Measurements from ENCODE around the gene SPA17. TPM values are rescaled to one million over a fixed set of nuclear protein-coding genes. Genes with fewer than 3 reads are reported as not detected.
A peak's percentile ranks its signal among the peaks of the same experiment; 100 is the strongest.

Gene SPA17
- total and polyA plus RNA-seq, 7 experiments from 2014 or later = 1.00 to 2.3 (median 1.1) TPM

DNA sequence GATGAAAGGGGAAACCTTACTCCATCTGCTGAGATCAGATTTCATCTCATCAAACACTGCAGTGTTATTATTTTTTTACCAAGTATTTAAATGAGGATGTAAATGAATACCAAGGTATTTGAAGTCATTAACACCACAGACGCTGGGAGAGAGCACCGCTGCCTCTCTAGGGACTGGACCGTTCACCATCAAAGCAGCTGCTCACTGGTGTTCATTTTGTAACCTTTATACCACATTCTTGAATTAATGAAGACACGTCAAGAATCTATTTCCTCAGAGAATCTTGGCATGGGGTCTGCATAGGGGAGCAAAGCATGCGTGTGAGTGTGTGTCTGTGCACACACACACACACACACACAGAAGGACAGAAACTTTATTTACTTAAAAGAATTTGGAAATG lies 15.8 kb upstream of the SPA17 start:
- H3K4me1 ChIP-seq (ENCODE audit: control insufficient read depth in 2 of 2, insufficient read depth in 2 of 2, low read length in 2 of 2) = no peaks in the 10 kb centered on the region
- peaks cover 0 to 27% (median 0%) of the 10 kb centered on the region in 3 experiments for H3K36me3 ChIP-seq (ENCODE audit: control insufficient read depth in 2 of 3, insufficient read depth in 3 of 3, low read length in 3 of 3)
- CTCF ChIA-PET = interaction anchor here (1.5 kb wide), 1 partner anchor 136 kb away, joined by 3 read pairs; no protein-coding TSS in a partner anchor
- Mint-ChIP-seq H3K27ac (no peak overlapping the region), H3K4me1 (no peaks in the 10 kb centered on the region), H3K27me3 (no peaks in the 10 kb centered on the region), H3K4me3 (no peak overlapping the region), H3K36me3 (peaks cover 0 to 50% (median 16%) of the 10 kb centered on the region in 5 donors), H3K9me3 (no peaks in the 10 kb centered on the region)
- no peak overlapping the region for H3K27ac ChIP-seq (ENCODE audit: low read depth, low read length)
- intact Hi-C loops (cut with micrococcal nuclease) = no loop called here
- DNase-seq (no peak), ATAC-seq (no peak)
- no peak overlapping the region for H3K4me3 ChIP-seq (ENCODE audit: low read length)
- H3K27me3 ChIP-seq (ENCODE audit: control insufficient read depth in 2 of 2, insufficient read depth in 2 of 2, low read length in 2 of 2) = no peaks in the 10 kb centered on the region
- H3K9me3 ChIP-seq (ENCODE audit: control insufficient read depth in 2 of 3, low read length in 3 of 3) = no peaks in the 10 kb centered on the region
- POLR2A ChIA-PET = no interaction called here

DNA sequence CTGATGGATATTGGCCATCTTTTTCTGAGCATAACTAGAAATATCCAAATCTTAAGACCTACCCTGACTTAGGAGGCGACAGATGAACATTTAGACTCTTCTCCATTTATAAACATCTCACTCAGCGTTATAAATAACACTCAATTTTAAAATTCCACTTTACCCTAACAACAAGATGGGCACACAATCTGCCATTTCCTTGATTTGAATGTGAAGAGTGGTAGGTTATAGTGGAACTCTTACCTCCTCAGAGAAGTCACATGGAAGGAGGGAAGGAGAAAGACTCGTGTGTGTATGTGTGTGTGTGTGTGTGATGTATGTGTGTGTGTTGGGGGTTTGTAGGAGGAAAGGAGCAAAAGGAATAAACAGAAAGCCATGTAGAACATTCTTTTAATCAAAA lies 15.2 kb upstream of the SPA17 start:
- H3K27ac Mint-ChIP-seq = peak overlapping the region in 1 of 9 donors; percentile 60

DNA sequence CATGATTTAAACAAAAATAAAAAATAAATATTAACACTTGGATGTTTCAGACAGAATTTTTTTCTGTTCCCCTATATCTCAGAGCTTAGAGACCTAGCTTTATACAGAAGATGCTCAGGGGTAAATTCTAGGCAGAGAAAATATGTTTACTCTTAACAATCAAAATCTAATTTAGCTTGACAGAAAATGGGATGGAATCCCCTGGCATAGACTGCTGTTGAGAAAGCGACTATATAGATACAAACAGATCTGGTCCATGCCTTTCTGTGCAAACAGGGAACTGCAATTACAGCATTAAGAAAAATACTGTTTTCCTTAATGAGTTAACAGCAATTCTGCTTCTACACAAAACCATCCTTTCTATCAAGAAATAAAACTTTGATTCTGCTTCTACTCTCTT lies 14.7 kb upstream of the SPA17 start:
- intact Hi-C loops (cut with micrococcal nuclease) = no loop called here
- Mint-ChIP-seq H3K9me3 (no peaks in the 10 kb centered on the region), H3K27ac (no peak overlapping the region), H3K27me3 (no peaks in the 10 kb centered on the region), H3K4me1 (no peaks in the 10 kb centered on the region), H3K36me3 (peaks cover 0 to 41% (median 8%) of the 10 kb centered on the region in 5 donors), H3K4me3 (no peak overlapping the region)
- Histone ChIP-seq H3K27ac (ENCODE audit: low read depth, low read length) (no peak overlapping the region), H3K36me3 (ENCODE audit: control insufficient read depth in 2 of 3, insufficient read depth in 3 of 3, low read length in 3 of 3) (peaks cover 0 to 19% (median 0%) of the 10 kb centered on the region in 3 experiments), H3K4me3 (ENCODE audit: low read length) (no peak overlapping the region), H3K27me3 (ENCODE audit: control insufficient read depth in 2 of 2, insufficient read depth in 2 of 2, low read length in 2 of 2) (no peaks in the 10 kb centered on the region), H3K9me3 (ENCODE audit: control insufficient read depth in 2 of 3, low read length in 3 of 3) (no peaks in the 10 kb centered on the region), H3K4me1 (ENCODE audit: control insufficient read depth in 2 of 2, insufficient read depth in 2 of 2, low read length in 2 of 2) (no peaks in the 10 kb centered on the region)
- ATAC-seq (no peak), DNase-seq (no peak)
- POLR2A ChIA-PET = no interaction called here
- CTCF ChIA-PET = interaction anchor here (0.7 to 1.5 kb wide), 2 partner anchors 135 to 1455 kb away, joined by 3 read pairs; no protein-coding TSS in a partner anchor

More for the DNA sequence above, 15.2 kb upstream of the SPA17 start:
- peaks cover 0 to 21% (median 0%) of the 10 kb centered on the region in 3 experiments for H3K36me3 ChIP-seq (ENCODE audit: control insufficient read depth in 2 of 3, insufficient read depth in 3 of 3, low read length in 3 of 3)
- Mint-ChIP-seq H3K9me3 (no peaks in the 10 kb centered on the region), H3K27me3 (no peaks in the 10 kb centered on the region), H3K4me3 (no peak overlapping the region), H3K36me3 (peaks cover 0 to 44% (median 10%) of the 10 kb centered on the region in 5 donors), H3K4me1 (no peaks in the 10 kb centered on the region)
- H3K4me1 ChIP-seq (ENCODE audit: control insufficient read depth in 2 of 2, insufficient read depth in 2 of 2, low read length in 2 of 2) = no peaks in the 10 kb centered on the region
- no peaks in the 10 kb centered on the region for H3K27me3 ChIP-seq (ENCODE audit: control insufficient read depth in 2 of 2, insufficient read depth in 2 of 2, low read length in 2 of 2)
- ChIA-PET CTCF (interaction anchor here (1.5 kb wide), 1 partner anchor 135 kb away, joined by 3 read pairs; no protein-coding TSS in a partner anchor), POLR2A (no interaction called here)
- H3K4me3 ChIP-seq (ENCODE audit: low read length) = no peak overlapping the region
- H3K9me3 ChIP-seq (ENCODE audit: control insufficient read depth in 2 of 3, low read length in 3 of 3) = no peaks in the 10 kb centered on the region
- ATAC-seq (no peak), DNase-seq (no peak)
- intact Hi-C loops (cut with micrococcal nuclease) = no loop called here
- no peak overlapping the region for H3K27ac ChIP-seq (ENCODE audit: low read depth, low read length)

- Histone ChIP-seq H3K27me3 (ENCODE audit: control insufficient read depth in 2 of 2, insufficient read depth in 2 of 2, low read length in 2 of 2) (no peaks in the 10 kb centered on the region), H3K36me3 (ENCODE audit: control insufficient read depth in 2 of 3, insufficient read depth in 3 of 3, low read length in 3 of 3) (peaks cover 0 to 19% (median 0%) of the 10 kb centered on the region in 3 experiments), H3K9me3 (ENCODE audit: control insufficient read depth in 2 of 3, low read length in 3 of 3) (no peaks in the 10 kb centered on the region), H3K4me3 (ENCODE audit: low read length) (no peak overlapping the region), H3K4me1 (ENCODE audit: control insufficient read depth in 2 of 2, insufficient read depth in 2 of 2, low read length in 2 of 2) (no peaks in the 10 kb centered on the region), H3K27ac (ENCODE audit: low read depth, low read length) (no peak overlapping the region)
- DNase-seq (no peak), ATAC-seq (no peak)
- ChIA-PET POLR2A (no interaction called here), CTCF (interaction anchor here (0.7 to 1.1 kb wide), 2 partner anchors 204 to 215 kb away, joined by 3 read pairs; no protein-coding TSS in a partner anchor)
- Mint-ChIP-seq H3K36me3 (peaks cover 0 to 47% (median 8%) of the 10 kb centered on the region in 5 donors), H3K9me3 (peaks cover 0 to 1% (median 0%) of the 10 kb centered on the region in 11 donors), H3K27ac (no peak overlapping the region), H3K4me1 (no peaks in the 10 kb centered on the region), H3K4me3 (no peak overlapping the region), H3K27me3 (no peaks in the 10 kb centered on the region)
- intact Hi-C loops (cut with micrococcal nuclease) = no loop called here
Observed at GRCh38 chr11:124661553-124661952, 12.2 kb upstream of the SPA17 start.

GRCh38 chr11:124662106-124662505 lies 11.6 kb upstream of the SPA17 start:
- no peaks in the 10 kb centered on the region for H3K4me1 ChIP-seq (ENCODE audit: control insufficient read depth in 2 of 2, insufficient read depth in 2 of 2, low read length in 2 of 2)
- Mint-ChIP-seq H3K36me3 (peaks cover 0 to 44% (median 8%) of the 10 kb centered on the region in 5 donors), H3K4me3 (no peak overlapping the region), H3K27ac (no peak overlapping the region), H3K9me3 (peaks cover 0 to 1% (median 0%) of the 10 kb centered on the region in 11 donors), H3K4me1 (no peaks in the 10 kb centered on the region), H3K27me3 (no peaks in the 10 kb centered on the region)
- H3K27ac ChIP-seq (ENCODE audit: low read depth, low read length) = no peak overlapping the region
- DNase-seq (no peak), ATAC-seq (no peak)
- H3K9me3 ChIP-seq (ENCODE audit: control insufficient read depth in 2 of 3, low read length in 3 of 3) = no peaks in the 10 kb centered on the region
- POLR2A ChIA-PET = no interaction called here
- peaks cover 0 to 17% (median 0%) of the 10 kb centered on the region in 3 experiments for H3K36me3 ChIP-seq (ENCODE audit: control insufficient read depth in 2 of 3, insufficient read depth in 3 of 3, low read length in 3 of 3)
- intact Hi-C loops (cut with micrococcal nuclease) = no loop called here
- H3K4me3 ChIP-seq (ENCODE audit: low read length) = no peak overlapping the region
- CTCF ChIA-PET = interaction anchor here (0.7 to 1.1 kb wide), 2 partner anchors 204 to 214 kb away, joined by 3 read pairs; no protein-coding TSS in a partner anchor
- no peaks in the 10 kb centered on the region for H3K27me3 ChIP-seq (ENCODE audit: control insufficient read depth in 2 of 2, insufficient read depth in 2 of 2, low read length in 2 of 2)

- Histone ChIP-seq H3K27me3 (ENCODE audit: control insufficient read depth in 2 of 2, insufficient read depth in 2 of 2, low read length in 2 of 2) (no peaks in the 10 kb centered on the region), H3K4me1 (ENCODE audit: control insufficient read depth in 2 of 2, insufficient read depth in 2 of 2, low read length in 2 of 2) (no peaks in the 10 kb centered on the region), H3K9me3 (ENCODE audit: control insufficient read depth in 2 of 3, low read length in 3 of 3) (no peaks in the 10 kb centered on the region), H3K36me3 (ENCODE audit: control insufficient read depth in 2 of 3, insufficient read depth in 3 of 3, low read length in 3 of 3) (peaks cover 0 to 7% (median 0%) of the 10 kb centered on the region in 3 experiments), H3K27ac (ENCODE audit: low read depth, low read length) (no peak overlapping the region), H3K4me3 (ENCODE audit: low read length) (no peak overlapping the region)
- Mint-ChIP-seq H3K27me3 (no peaks in the 10 kb centered on the region), H3K4me1 (no peaks in the 10 kb centered on the region), H3K36me3 (peaks cover 0 to 29% (median 6%) of the 10 kb centered on the region in 5 donors), H3K27ac (no peak overlapping the region), H3K4me3 (no peak overlapping the region), H3K9me3 (peaks cover 0 to 1% (median 0%) of the 10 kb centered on the region in 11 donors)
- no peak for ATAC-seq
- no peak for DNase-seq
- CTCF ChIA-PET = interaction anchor here (0.5 to 1.1 kb wide), 3 partner anchors 150 to 202 kb away, joined by 3 to 5 read pairs (median 3); partner anchors contain the start of gene ROBO3
- POLR2A ChIA-PET = no interaction called here
- intact Hi-C loops (cut with micrococcal nuclease) = no loop called here
Observed at GRCh38 chr11:124663861-124664260, 9.8 kb upstream of the SPA17 start.

DNA sequence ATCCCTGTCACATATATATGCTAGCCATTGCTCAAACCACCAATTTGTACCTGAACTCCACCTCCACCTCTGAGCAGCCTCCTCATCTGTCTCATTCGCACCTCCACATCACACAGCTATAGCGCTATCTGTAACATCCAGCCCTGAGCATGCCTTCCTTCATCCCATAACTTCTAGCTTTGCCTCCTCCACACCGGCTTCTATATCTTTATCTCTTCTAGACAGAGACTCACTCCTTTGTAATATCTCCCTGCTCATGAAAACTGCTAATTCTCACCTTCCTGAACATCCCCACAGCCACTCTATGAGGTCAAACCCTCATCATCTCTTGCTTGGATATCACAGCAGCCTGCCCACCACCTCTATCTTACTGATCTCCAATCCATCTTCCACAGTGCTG lies 6.1 kb upstream of the SPA17 start:
- no peak for DNase-seq
- peaks cover 7 to 21% (median 12%) of the 10 kb centered on the region in 7 donors for H3K4me1 Mint-ChIP-seq
- Histone ChIP-seq H3K27me3 (ENCODE audit: control insufficient read depth in 2 of 2, insufficient read depth in 2 of 2, low read length in 2 of 2) (no peaks in the 10 kb centered on the region), H3K9me3 (ENCODE audit: control insufficient read depth in 2 of 3, low read length in 3 of 3) (no peaks in the 10 kb centered on the region), H3K4me3 (ENCODE audit: low read length) (no peak overlapping the region), H3K36me3 (ENCODE audit: control insufficient read depth in 2 of 3, insufficient read depth in 3 of 3, low read length in 3 of 3) (peaks cover 0 to 7% (median 0%) of the 10 kb centered on the region in 3 experiments), H3K27ac (ENCODE audit: low read depth, low read length) (no peak overlapping the region), H3K4me1 (ENCODE audit: control insufficient read depth in 2 of 2, insufficient read depth in 2 of 2, low read length in 2 of 2) (peaks cover 0 to 27% of the 10 kb centered on the region in 2 donors)
- H3K4me3 Mint-ChIP-seq = no peak overlapping the region
- H3K27me3 Mint-ChIP-seq = no peaks in the 10 kb centered on the region
- ChIA-PET POLR2A (no interaction called here), CTCF (interaction anchor here (1.0 to 1.2 kb wide), 2 partner anchors 126 to 170 kb away, joined by 4 to 5 read pairs; no protein-coding TSS in a partner anchor)
- intact Hi-C loops (cut with micrococcal nuclease) = no loop called here
- H3K36me3 Mint-ChIP-seq = peaks cover 4 to 14% (median 6%) of the 10 kb centered on the region in 5 donors
- no peak for ATAC-seq
- H3K27ac Mint-ChIP-seq = no peak overlapping the region
- H3K9me3 Mint-ChIP-seq = peaks cover 0 to 1% (median 0%) of the 10 kb centered on the region in 11 donors

Data from naive thymus-derived CD4-positive, alpha-beta T cell (primary cell).